GM12875 (cell line): Measurements from ENCODE around the gene CAPN5.

Experiments
- H3K4me3 ChIP-seq: one replicate; pipeline ENCODE4 v1.5.1; 2011; ENCODE audit warnings: low read depth, low read length, control low read depth
- CTCF ChIP-seq: IDR thresholded peaks from 2 replicates; pipeline ENCODE4 v1.5.1; 2011; ENCODE audit warnings: low read depth, mild to moderate bottlenecking, control low read depth, inconsistent platforms, low read length, moderate library complexity, borderline replicate concordance; ENCODE audit not compliant: insufficient read depth

The CAPN5 gene

GRCh38 chr11:77051511-77051910 is 15.3 kb upstream of the CAPN5 start:
- TF ChIP-seq CTCF: no peak
- H3K4me3 ChIP-seq: no peak overlapping the region

GRCh38 chr11:77052518-77052917 is 14.3 kb upstream of the CAPN5 start:
- no peak overlapping the region for H3K4me3 ChIP-seq
- TF ChIP-seq CTCF: no peak

- TF ChIP-seq CTCF: no peak
Observed at GRCh38 chr11:77053217-77054015, 13.4 kb upstream of the CAPN5 start.

GRCh38 chr11:77054084-77054483 is 12.7 kb upstream of the CAPN5 start:
- no peak overlapping the region for H3K4me3 ChIP-seq
- no peak for TF ChIP-seq CTCF

More at GRCh38 chr11:77053217-77054015, 13.4 kb upstream of the CAPN5 start:
- no peak overlapping the region for H3K4me3 ChIP-seq

- no peak for TF ChIP-seq CTCF
- no peak overlapping the region for H3K4me3 ChIP-seq
Observed at GRCh38 chr11:77055101-77055561, 11.6 kb upstream of the CAPN5 start.

GRCh38 chr11:77055913-77056312 is 10.9 kb upstream of the CAPN5 start:
- H3K4me3 ChIP-seq: no peak overlapping the region

More at GRCh38 chr11:77055913-77056312, 10.9 kb upstream of the CAPN5 start:
- TF ChIP-seq CTCF: no peak
